WI38 (cell line): Measurements from ENCODE around the gene RFX6.

Source experiments
- H3K4me3 ChIP-seq: 2 replicates; pipeline ENCODE4 v1.5.1; 2011; ENCODE audit warnings: low read depth, mild to moderate bottlenecking, control low read depth, low read length
- CTCF ChIP-seq: IDR thresholded peaks from 2 replicates; pipeline ENCODE4 v1.5.1; 2012; ENCODE audit warnings: low read depth, mild to moderate bottlenecking, control low read depth, low read length

Gene RFX6

GRCh38 chr6:116929825-116930224, 52.8 kb downstream of the RFX6 start:
- no peak overlapping the region for H3K4me3 ChIP-seq
- no peak for TF ChIP-seq CTCF

GRCh38 chr6:116931456-116931855, 54.4 kb downstream of the RFX6 start:
- no peak overlapping the region for H3K4me3 ChIP-seq
- no peak for TF ChIP-seq CTCF

DNA sequence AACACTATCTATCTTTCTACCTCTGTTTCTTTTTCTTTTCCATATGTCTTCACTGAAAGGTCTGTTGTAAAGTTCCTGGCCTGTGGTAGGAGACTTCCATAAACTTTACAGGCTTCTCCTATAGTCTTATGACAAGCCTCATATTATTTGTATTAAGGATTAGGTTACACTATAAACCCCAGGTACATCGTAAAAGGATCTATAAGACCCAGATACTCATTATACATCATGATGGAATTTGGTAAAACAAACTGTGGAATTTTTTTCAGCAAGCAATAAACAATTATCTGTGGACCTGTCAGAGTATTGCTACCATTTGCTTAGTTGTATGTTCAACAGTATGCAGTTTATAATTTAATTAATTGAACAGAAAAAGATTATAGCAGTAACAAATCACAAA, 55.5 kb downstream of the RFX6 start:
- TF ChIP-seq CTCF: no peak
- H3K4me3 ChIP-seq: no peak overlapping the region

DNA sequence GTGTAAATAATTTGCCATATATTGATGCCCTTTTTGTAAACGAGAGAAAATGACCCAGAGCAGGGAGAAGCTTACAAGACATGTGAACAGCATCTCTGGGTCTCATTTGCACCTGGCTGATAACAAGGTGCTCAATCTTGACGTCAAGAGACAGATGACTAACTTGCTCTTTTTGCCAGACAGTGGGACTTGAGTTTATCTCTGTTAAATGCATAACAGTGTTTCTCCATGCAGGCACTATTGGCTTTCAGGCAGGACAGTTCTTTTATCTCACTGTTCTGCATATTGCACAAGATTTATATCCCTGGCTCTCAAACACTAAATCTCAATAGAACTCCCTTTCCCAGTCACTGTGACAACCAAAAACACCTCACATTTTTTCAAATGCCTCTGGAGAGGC, 56.4 kb downstream of the RFX6 start:
- no peak for TF ChIP-seq CTCF
- H3K4me3 ChIP-seq: no peak overlapping the region

GRCh38 chr6:116938305-116938704, 61.3 kb downstream of the RFX6 start:
- no peak overlapping the region for H3K4me3 ChIP-seq
- TF ChIP-seq CTCF: no peak

- no peak for TF ChIP-seq CTCF
These were observed 64.7 kb downstream of the RFX6 start for GRCh38 chr6:116941727-116942126.

DNA sequence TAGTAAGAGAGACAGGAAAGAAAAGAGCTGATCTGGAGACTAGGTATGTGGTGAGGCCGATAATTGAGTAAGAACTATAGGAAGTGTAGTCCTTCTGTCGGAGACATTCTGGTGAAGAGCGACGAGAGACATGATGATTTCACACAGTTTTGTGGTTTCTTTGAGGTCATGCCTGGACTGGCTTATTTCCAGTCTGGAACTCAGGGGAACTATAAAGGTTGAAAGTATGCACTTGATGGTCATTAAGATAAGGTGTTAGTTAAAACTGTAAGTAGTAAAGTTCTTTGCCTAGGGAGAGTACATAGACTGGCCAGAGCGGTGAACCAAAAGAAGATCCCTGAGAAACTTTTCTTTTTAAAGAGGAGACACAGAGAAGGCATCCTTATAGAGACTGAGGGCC, 68.8 kb downstream of the RFX6 start:
- TF ChIP-seq CTCF: no peak
- H3K4me3 ChIP-seq: no peak overlapping the region

More at GRCh38 chr6:116941727-116942126, 64.7 kb downstream of the RFX6 start:
- H3K4me3 ChIP-seq: no peak overlapping the region
